Right lobe of liver (tissue), 6 donors: Measurements from ENCODE around the gene ARID4B. TPM values are rescaled to one million over a fixed set of nuclear protein-coding genes. Genes with fewer than 3 reads are reported as not detected.

Source experiments
- ATAC-seq, 4 donors: fragments of 200-7000 bp; cut with Tn5 transposase; one replicate each; pipeline ENCODE4 v1.9.1; 2020; ENCODE audit warnings: mild to moderate bottlenecking in 4 of 4, moderate library complexity in 4 of 4
- DNase-seq, 3 donors: peaks; one replicate each; pipeline ENCODE4 v3.0.0-alpha.2; 2020
- H3K27ac ChIP-seq, 3 donors: fragments of 200-600 bp; one replicate each; pipeline ENCODE4 v1.8.0; 2022
- H3K27me3 ChIP-seq, 2 donors: fragments of 200-600 bp; one replicate each; pipeline ENCODE4 v1.8.0; 2022
- H3K36me3 ChIP-seq, 4 donors: fragments of 200-600 bp; sonication (generic) in 1 of 4; one replicate each; pipeline versions ENCODE4 v1.5.1 to v1.8.0; 2017 to 2022; ENCODE audit warnings: control low read depth in 1 of 4
- H3K4me1 ChIP-seq, 4 donors: fragments of 200-600 bp; sonication (generic) in 1 of 4; one replicate each; pipeline versions ENCODE4 v1.5.1 to v1.8.0; 2017 to 2022; ENCODE audit warnings: control low read depth in 1 of 4
- H3K4me3 ChIP-seq, 3 donors: fragments of 200-600 bp; one replicate each; pipeline ENCODE4 v1.8.0; 2022
- H3K9me3 ChIP-seq, 4 donors: fragments of 200-600 bp; sonication (generic) in 1 of 4; one replicate each; pipeline versions ENCODE4 v1.5.1 to v1.8.0; 2017 to 2022; ENCODE audit warnings: control low read depth in 1 of 4
- POLR2A ChIP-seq: fragments of 450-650 bp; IDR thresholded peaks from one replicate; pipeline ENCODE4 v1.6.1; 2017; ENCODE audit warnings: antibody characterized with exemption, mild to moderate bottlenecking
- WGBS: methylation state at CpG from one replicate; pipeline ENCODE4 v1.1.6; 2018; ENCODE audit warnings: low coverage, low lambda C conversion rate; ENCODE audit not compliant: insufficient coverage; ENCODE audit errors: missing lambda C conversion rate; 5-methylcytosine and 5-hydroxymethylcytosine counted together
- intact Hi-C, 2 donors: fragments of 100-400 bp; cut with DNase I; formaldehyde crosslinking; loops; one replicate each; pipeline versions ENCODE4 v1.11.2 to v1.14.1; 2022
- total RNA-seq, 6 experiments: library from RNA; depleted of rRNA in 2 of 6; stranded (reverse); fragments of >200 nt in 2 of 6; fragmentation: NEBNext Ultra II Directional in 3 of 6; extraction: Animal tissue kit (Norgen Biotek cat#: 25700) in 3 of 6; gene quantifications; one replicate each; pipeline versions ENCODE4 v1.1.0 to v1.2.4, GENCODE V29; 2016 to 2023
- TF ChIP-seq, protein P1 (sequence below), 4 donors: fragments of 200-600 bp in 3 of 4; fragments of 450-650 bp in 1 of 4; IDR thresholded peaks; one replicate each; pipeline versions ENCODE4 v1.5.1 to v1.8.0; 2016 to 2022; ENCODE audit warnings: antibody characterized with exemption in 4 of 4, mild to moderate bottlenecking in 2 of 4
- donor health status: DM: no; HTN: yes; CAD: no.
- donor health status: DM: no; HTN: no; CAD: no.
- donor health status: DM: no; HTN: no; CAD: no.
- donor health status: DM: no; HTN: yes; CAD: no.
- donor health status: DM: no; HTN: yes; CAD: no.

ARID4B gene
- total RNA-seq, 6 experiments from 2014 or later = 8.0 to 16.2 (median 11.4) TPM

DNA sequence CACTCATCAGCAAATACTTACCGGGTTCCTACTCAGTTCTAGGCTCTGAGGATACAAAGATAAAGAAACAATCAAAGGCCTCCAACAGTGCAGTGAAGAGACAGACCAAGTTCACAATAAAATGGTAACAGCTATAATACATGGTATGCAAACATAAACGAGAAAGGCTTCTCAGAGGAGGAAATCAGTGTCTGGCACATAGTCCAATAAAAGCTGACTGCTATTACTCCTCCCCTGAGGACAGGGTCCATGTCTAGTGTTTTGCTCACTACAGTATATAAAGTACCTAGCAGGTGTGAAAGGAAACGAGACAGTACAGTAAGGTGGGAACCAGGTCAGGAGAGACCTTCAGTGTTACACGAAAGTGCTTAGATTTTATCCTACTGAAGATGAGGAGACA lies 171.2 kb downstream of the ARID4B start:
- Histone ChIP-seq H3K27me3 (no peaks in the 10 kb centered on the region), H3K27ac (no peak overlapping the region), H3K4me1 (peaks cover 0 to 11% (median 6%) of the 10 kb centered on the region in 4 donors), H3K9me3 (no peaks in the 10 kb centered on the region), H3K4me3 (no peak overlapping the region), H3K36me3 (peaks cover 0 to 53% (median 0%) of the 10 kb centered on the region in 4 donors)
- TF ChIP-seq, protein P1, sequence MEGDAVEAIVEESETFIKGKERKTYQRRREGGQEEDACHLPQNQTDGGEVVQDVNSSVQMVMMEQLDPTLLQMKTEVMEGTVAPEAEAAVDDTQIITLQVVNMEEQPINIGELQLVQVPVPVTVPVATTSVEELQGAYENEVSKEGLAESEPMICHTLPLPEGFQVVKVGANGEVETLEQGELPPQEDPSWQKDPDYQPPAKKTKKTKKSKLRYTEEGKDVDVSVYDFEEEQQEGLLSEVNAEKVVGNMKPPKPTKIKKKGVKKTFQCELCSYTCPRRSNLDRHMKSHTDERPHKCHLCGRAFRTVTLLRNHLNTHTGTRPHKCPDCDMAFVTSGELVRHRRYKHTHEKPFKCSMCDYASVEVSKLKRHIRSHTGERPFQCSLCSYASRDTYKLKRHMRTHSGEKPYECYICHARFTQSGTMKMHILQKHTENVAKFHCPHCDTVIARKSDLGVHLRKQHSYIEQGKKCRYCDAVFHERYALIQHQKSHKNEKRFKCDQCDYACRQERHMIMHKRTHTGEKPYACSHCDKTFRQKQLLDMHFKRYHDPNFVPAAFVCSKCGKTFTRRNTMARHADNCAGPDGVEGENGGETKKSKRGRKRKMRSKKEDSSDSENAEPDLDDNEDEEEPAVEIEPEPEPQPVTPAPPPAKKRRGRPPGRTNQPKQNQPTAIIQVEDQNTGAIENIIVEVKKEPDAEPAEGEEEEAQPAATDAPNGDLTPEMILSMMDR (IDR thresholded peaks at IDR 0.05) = no peak
- TF ChIP-seq POLR2A = no peak
- intact Hi-C loops = no loop called here
- no peak for DNase-seq
- ATAC-seq = no peak
- WGBS = 80% methylated on average over 4 of the region's 4 CpGs

DNA sequence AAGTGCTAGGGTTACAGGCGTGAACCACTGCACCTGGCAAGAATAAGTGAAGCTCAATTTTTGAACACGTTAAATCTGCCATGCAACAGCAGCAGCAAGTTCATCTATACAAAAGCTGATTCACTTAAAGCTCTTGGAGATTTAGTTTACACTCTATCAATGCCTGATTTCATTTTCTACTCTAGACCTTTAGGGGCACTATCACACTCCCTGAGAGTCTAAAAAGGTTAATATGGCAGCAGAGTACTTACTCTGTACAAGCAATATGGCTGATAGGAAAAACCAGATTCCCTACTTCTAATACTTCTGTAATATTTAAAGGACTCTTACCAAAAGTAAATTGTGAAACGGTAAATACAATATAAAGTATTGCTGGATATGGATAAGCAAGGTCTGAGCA lies 171.7 kb downstream of the ARID4B start:
- no peak for DNase-seq
- ATAC-seq = no peak
- H3K4me1 ChIP-seq = peaks cover 0 to 10% (median 6%) of the 10 kb centered on the region in 4 donors
- no peak overlapping the region for H3K4me3 ChIP-seq
- 90% methylated on average over 3 of the region's 3 CpGs for WGBS
- no peaks in the 10 kb centered on the region for H3K9me3 ChIP-seq
- TF ChIP-seq, protein P1 (IDR thresholded peaks at IDR 0.05) = no peak
- no peak for TF ChIP-seq POLR2A
- H3K36me3 ChIP-seq = peaks cover 0 to 58% (median 0%) of the 10 kb centered on the region in 4 donors
- H3K27ac ChIP-seq = no peak overlapping the region
- intact Hi-C loops = no loop called here
- H3K27me3 ChIP-seq = no peaks in the 10 kb centered on the region

DNA sequence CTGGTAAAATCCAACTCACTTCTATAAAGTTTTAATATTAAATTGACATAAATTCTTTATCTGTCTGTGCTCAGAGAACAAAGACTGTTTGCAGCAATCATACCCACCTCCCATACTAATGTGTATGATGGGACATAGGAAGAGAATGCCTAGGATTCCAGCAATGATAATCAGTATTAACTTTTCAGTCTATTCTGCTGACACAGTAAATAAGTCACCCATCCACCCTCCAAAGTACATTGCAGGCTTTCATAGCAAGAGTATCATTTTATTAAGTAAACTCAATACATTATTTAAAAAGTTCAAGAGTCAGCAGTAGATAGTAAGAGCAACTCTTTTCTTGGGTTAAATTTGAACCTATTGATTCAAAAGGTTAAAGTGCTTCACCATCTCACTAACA lies 175.7 kb downstream of the ARID4B start:
- intact Hi-C loops = no loop called here
- no peaks in the 10 kb centered on the region for H3K9me3 ChIP-seq
- H3K4me3 ChIP-seq = no peak overlapping the region
- no peak for TF ChIP-seq POLR2A
- TF ChIP-seq, protein P1 (IDR thresholded peaks at IDR 0.05) = no peak
- DNase-seq (no peak), ATAC-seq (no peak)
- H3K4me1 ChIP-seq = no peaks in the 10 kb centered on the region
- H3K27me3 ChIP-seq = no peaks in the 10 kb centered on the region
- peaks cover 0 to 62% (median 1%) of the 10 kb centered on the region in 4 donors for H3K36me3 ChIP-seq
- H3K27ac ChIP-seq = no peak overlapping the region

DNA sequence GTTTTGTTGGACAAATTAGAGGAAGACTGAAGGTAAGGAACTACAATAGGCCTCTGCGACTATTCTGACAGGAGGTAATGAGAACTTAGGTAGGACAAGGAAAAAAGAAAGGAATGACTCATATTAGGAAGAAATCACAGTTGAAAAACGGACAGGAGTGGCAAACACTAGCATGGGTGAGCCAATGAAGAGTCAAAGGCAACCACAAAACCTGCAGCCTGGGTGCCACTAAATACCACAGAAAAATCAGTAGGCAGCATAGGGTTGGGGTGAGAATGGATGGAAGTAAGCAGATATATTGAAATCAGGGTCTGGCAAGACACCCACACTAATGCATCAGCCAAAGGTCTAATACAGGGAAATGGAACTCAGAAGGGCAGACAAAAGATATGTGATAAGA lies 176.9 kb downstream of the ARID4B start:
- 90% methylated on average over 2 of the region's 2 CpGs for WGBS
- H3K27ac ChIP-seq = no peak overlapping the region
- ATAC-seq = no peak
- H3K4me1 ChIP-seq = no peaks in the 10 kb centered on the region
- intact Hi-C loops = no loop called here
- DNase-seq = no peak
- TF ChIP-seq POLR2A = no peak
- TF ChIP-seq, protein P1 (IDR thresholded peaks at IDR 0.05) = no peak
- no peaks in the 10 kb centered on the region for H3K9me3 ChIP-seq
- no peaks in the 10 kb centered on the region for H3K27me3 ChIP-seq
- no peak overlapping the region for H3K4me3 ChIP-seq
- H3K36me3 ChIP-seq = peaks cover 0 to 59% (median 7%) of the 10 kb centered on the region in 4 donors

DNA sequence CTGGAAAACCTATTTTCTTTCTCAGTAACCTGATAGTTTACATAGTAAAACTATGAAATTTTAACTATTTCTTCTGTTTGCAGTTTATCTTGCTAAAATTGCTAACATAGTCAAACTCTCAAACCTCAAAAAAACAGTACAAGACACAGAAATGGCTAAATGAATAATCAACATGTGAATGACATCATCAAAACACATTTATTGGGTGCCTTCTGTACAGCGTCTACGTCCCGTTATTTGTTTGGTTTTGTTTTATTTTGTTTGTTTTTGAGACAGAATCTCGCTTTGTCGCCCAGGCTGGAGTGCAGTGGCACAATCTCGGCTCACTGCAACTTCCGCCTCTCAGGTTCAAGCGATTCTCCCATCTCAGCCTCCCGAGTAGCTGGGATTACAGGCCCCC lies 178.2 kb downstream of the ARID4B start:
- H3K9me3 ChIP-seq = no peaks in the 10 kb centered on the region
- H3K27me3 ChIP-seq = no peaks in the 10 kb centered on the region
- TF ChIP-seq POLR2A = no peak
- TF ChIP-seq, protein P1 (IDR thresholded peaks at IDR 0.05) = no peak
- intact Hi-C loops = no loop called here
- peaks cover 0 to 64% (median 12%) of the 10 kb centered on the region in 4 donors for H3K36me3 ChIP-seq
- DNase-seq (no peak), ATAC-seq (no peak)
- H3K4me3 ChIP-seq = no peak overlapping the region
- H3K27ac ChIP-seq = no peak overlapping the region
- H3K4me1 ChIP-seq = no peaks in the 10 kb centered on the region
- 91% methylated on average over 7 of the region's 9 CpGs for WGBS
